Left renal cortex interstitium (tissue), 4 donors: ENCODE results near the gene OTUD4. TPM values are rescaled to one million over a fixed set of nuclear protein-coding genes. Genes with fewer than 3 reads are reported as not detected.

Source experiments
- DNase-seq, 4 donors: peaks; one replicate each; pipeline ENCODE4 v3.0.0-alpha.2; 2013; ENCODE audit warnings: low read depth in 4 of 4, low spot score in 2 of 4, missing footprints in 1 of 4
- polyA plus RNA-seq, 4 donors: library from polyadenylated mRNA; unstranded; fragments of 120-200 nt; gene quantifications; one replicate each; pipeline ENCODE4 v1.2.1, GENCODE V29; 2013; ENCODE audit not compliant: insufficient read length in 4 of 4

OTUD4 gene
- polyA plus RNA-seq, 4 donors, result 31.9 to 45.7 (median 38.6) TPM

GRCh38 chr4:145130788-145131399, 49.5 kb downstream of the OTUD4 start:
- DNase-seq, result no peak

- DNase-seq, result no peak
Observed at GRCh38 chr4:145130130-145130529, 50.3 kb downstream of the OTUD4 start.

GRCh38 chr4:145125396-145125795, 55.0 kb downstream of the OTUD4 start:
- no peak for DNase-seq

- no peak for DNase-seq
Observed at GRCh38 chr4:145108128-145108527, 72.3 kb downstream of the OTUD4 start.

GRCh38 chr4:145107126-145107525, 73.3 kb downstream of the OTUD4 start:
- no peak for DNase-seq

GRCh38 chr4:145103496-145103895, 76.9 kb downstream of the OTUD4 start:
- no peak for DNase-seq

- no peak for DNase-seq
Observed at GRCh38 chr4:145102619-145103018, 77.8 kb downstream of the OTUD4 start.

- DNase-seq, result no peak
Observed at GRCh38 chr4:145101091-145101490, 79.3 kb downstream of the OTUD4 start.

- no peak for DNase-seq
Observed at GRCh38 chr4:145099653-145100052, 80.7 kb downstream of the OTUD4 start.

- peak in 3 of 4 donors; percentile 20 to 52 (median 29) for DNase-seq
Observed at GRCh38 chr4:145098675-145099037, 81.7 kb downstream of the OTUD4 start.

GRCh38 chr4:145097821-145098674, 82.3 kb downstream of the OTUD4 start, which contains the start of the genes ABCE1 and ANAPC10:
ABCE1 (plus strand) TSS chr4:145098311; CDS start chr4:145104413, 6,102 bp downstream.
ANAPC10 (minus strand) TSS chr4:145098196; CDS start chr4:145096099, 2,097 bp downstream.
- DNase-seq, result peak; percentile 95 to 97 (median 95)

GRCh38 chr4:145097331-145097820, 83.0 kb downstream of the OTUD4 start:
- no peak for DNase-seq

- no peak for DNase-seq
Observed at GRCh38 chr4:145093638-145094037, 86.8 kb downstream of the OTUD4 start.

GRCh38 chr4:145090380-145090779, 90.0 kb downstream of the OTUD4 start:
- no peak for DNase-seq

GRCh38 chr4:145083891-145084605, 96.3 kb downstream of the OTUD4 start:
- DNase-seq, result no peak

Other genes with a start within 250 kb of the OTUD4 start
- 10 to 100 TPM; 23.0 to 35.9 (median 26.8) TPM for gene ANAPC10, start 82.4 kb downstream of the OTUD4 start, polyA plus RNA-seq
- 10 to 100 TPM; 60.4 to 80.6 (median 68.8) TPM for gene ABCE1, start 82.3 kb downstream of the OTUD4 start, polyA plus RNA-seq